ENCODE measurements around the gene MADCAM1. TPM values are rescaled to one million over a fixed set of nuclear protein-coding genes. Genes with fewer than 3 reads are reported as not detected.

MADCAM1 gene
- total RNA-seq, 2 experiments from 2014 or later: 0.69 to 2.0 TPM

DNA sequence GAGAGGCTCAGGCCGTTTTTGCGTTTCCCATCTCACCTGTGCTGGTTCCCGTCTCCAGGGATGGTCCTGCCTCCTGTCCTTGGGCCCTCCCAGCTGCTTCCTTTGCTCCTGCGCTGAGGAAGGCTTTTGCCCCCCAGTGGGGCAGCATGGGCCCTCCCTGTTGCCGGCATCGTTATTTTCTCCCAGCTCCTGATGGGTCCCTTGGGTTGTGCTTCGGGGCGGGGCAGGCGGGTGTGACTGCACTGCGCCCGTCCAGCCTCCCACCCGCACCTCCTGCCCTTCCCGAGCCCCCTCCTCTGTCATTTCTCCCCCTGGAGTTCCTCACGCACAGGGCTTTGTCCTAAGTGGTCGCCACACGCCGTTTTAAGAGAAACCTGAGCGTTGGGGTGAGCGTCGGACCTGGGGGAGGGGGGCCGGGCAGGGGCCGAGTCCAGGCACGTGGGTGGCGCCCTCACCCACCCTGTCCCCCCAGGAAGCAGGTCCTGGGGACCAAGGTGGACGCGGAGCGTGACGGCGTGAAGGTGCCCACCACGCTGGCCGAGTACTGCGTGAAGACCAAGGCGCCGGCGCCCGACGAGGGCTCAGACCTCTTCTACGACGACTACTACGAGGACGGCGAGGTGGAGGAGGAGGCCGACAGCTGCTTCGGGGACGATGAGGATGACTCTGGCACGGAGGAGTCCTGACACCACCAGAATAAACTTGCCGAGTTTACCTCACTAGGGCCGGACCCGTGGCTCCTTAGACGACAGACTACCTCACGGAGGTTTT, 44.8 kb downstream of the MADCAM1 start:
- intact Hi-C loops (cut with micrococcal nuclease; ENCODE audit: unreplicated experiment): no loop called here
- peaks cover 16% of the 10 kb centered on the region for H3K36me3 ChIP-seq (ENCODE audit: insufficient read depth, low read length)
- no peak for TF ChIP-seq EZH2phosphoT487 (IDR thresholded peaks at IDR 0.05; ENCODE audit: borderline replicate concordance, low read depth, low read length)
- no peaks in the 10 kb centered on the region for H3K9me2 ChIP-seq (ENCODE audit: insufficient read depth, low read length)
- H3K9me3 ChIP-seq (ENCODE audit: low read length): no peaks in the 10 kb centered on the region
- H3K27ac ChIP-seq (ENCODE audit: low read depth, low read length, poor library complexity, severe bottlenecking): no peak overlapping the region
- no peaks in the 10 kb centered on the region for H3K79me2 ChIP-seq (ENCODE audit: insufficient read depth, low read depth, low read length)
- H3K4me2 ChIP-seq (ENCODE audit: low read length): no peak overlapping the region
- POLR2A ChIA-PET: no interaction called here
- no peak for DNase-seq (ENCODE audit: low spot score)
- CTCF ChIA-PET (ENCODE audit: unreplicated experiment): no interaction called here
- BruUV-seq (replicated peaks): no TSS peak
- H3K4me3 ChIP-seq (ENCODE audit: low read depth, low read length, poor library complexity, severe bottlenecking): no peak overlapping the region
- no peak overlapping the region for H2AFZ ChIP-seq (ENCODE audit: low read length)
- H4K20me1 ChIP-seq (ENCODE audit: insufficient read depth, low read length): no peaks in the 10 kb centered on the region
- H3K4me1 ChIP-seq (ENCODE audit: insufficient read depth, low read length, poor library complexity, severe bottlenecking): no peaks in the 10 kb centered on the region

DNA sequence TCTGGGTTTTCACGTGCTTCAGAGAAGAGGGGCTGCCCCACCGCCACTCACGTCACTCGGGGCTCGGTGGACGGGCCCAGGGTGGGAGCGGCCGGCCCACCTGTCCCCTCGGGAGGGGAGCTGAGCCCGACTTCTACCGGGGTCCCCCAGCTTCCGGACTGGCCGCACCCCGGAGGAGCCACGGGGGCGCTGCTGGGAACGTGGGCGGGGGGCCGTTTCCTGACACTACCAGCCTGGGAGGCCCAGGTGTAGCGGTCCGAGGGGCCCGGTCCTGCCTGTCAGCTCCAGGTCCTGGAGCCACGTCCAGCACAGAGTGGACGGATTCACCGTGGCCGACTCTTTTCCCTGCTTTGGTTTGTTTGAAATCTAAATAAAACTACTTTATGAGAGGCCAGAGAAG, 45.4 kb downstream of the MADCAM1 start:
- no peak overlapping the region for H3K4me3 ChIP-seq (ENCODE audit: low read depth, low read length, poor library complexity, severe bottlenecking)
- no peaks in the 10 kb centered on the region for H3K79me2 ChIP-seq (ENCODE audit: insufficient read depth, low read depth, low read length)
- no peaks in the 10 kb centered on the region for H3K9me3 ChIP-seq (ENCODE audit: low read length)
- TF ChIP-seq EZH2phosphoT487 (IDR thresholded peaks at IDR 0.05; ENCODE audit: borderline replicate concordance, low read depth, low read length): no peak
- TF ChIP-seq, protein P1, sequence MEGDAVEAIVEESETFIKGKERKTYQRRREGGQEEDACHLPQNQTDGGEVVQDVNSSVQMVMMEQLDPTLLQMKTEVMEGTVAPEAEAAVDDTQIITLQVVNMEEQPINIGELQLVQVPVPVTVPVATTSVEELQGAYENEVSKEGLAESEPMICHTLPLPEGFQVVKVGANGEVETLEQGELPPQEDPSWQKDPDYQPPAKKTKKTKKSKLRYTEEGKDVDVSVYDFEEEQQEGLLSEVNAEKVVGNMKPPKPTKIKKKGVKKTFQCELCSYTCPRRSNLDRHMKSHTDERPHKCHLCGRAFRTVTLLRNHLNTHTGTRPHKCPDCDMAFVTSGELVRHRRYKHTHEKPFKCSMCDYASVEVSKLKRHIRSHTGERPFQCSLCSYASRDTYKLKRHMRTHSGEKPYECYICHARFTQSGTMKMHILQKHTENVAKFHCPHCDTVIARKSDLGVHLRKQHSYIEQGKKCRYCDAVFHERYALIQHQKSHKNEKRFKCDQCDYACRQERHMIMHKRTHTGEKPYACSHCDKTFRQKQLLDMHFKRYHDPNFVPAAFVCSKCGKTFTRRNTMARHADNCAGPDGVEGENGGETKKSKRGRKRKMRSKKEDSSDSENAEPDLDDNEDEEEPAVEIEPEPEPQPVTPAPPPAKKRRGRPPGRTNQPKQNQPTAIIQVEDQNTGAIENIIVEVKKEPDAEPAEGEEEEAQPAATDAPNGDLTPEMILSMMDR (conservative IDR thresholded peaks at IDR 0.05; ENCODE audit: low read length): no peak
- H4K20me1 ChIP-seq (ENCODE audit: insufficient read depth, low read length): no peaks in the 10 kb centered on the region
- no peak overlapping the region for H3K27ac ChIP-seq (ENCODE audit: low read depth, low read length, poor library complexity, severe bottlenecking)
- H3K4me2 ChIP-seq (ENCODE audit: low read length): no peak overlapping the region
- H3K4me1 ChIP-seq (ENCODE audit: insufficient read depth, low read length, poor library complexity, severe bottlenecking): no peaks in the 10 kb centered on the region
- DNase-seq (ENCODE audit: low spot score): no peak
- ChIA-PET CTCF (ENCODE audit: unreplicated experiment) (no interaction called here), POLR2A (no interaction called here)
- no peak overlapping the region for H2AFZ ChIP-seq (ENCODE audit: low read length)
- peaks cover 9% of the 10 kb centered on the region for H3K36me3 ChIP-seq (ENCODE audit: insufficient read depth, low read length)
- intact Hi-C loops (cut with micrococcal nuclease; ENCODE audit: unreplicated experiment): no loop called here
- H3K9me2 ChIP-seq (ENCODE audit: insufficient read depth, low read length): no peaks in the 10 kb centered on the region
- no TSS peak for BruUV-seq (replicated peaks)

DNA sequence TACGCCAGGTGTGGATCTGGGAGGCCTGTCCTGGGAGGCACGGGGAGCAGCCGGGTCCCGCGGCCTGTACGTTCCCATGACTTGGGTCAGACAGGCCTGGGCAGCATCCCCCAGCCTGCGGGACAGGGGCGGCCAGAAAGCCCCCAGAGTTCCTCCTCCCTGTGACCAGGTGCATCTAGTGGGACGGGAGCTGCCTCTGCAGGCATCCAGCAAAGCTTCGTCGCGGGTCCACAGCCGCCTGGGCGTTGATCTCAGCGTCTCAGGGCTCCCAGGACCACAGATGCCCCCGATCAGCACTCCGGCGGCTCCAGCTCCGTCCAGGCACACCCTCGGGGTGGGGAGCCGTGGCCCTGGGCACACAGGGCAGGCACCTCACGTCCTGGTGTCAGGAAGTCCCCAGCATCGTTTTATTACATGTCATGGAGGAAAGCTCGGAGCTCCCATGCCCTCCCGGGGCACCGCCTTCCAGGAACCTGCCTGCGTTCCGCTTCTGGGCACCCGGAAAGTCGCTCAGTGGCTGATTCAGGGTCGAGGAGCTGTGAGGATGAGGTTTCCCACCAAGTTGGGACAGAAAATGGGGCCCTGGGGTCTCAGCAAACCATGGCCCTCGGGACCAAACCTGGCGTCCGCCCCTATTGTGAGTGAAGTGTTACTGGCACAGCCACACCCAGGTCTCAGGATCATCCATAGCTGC, 46.0 kb downstream of the MADCAM1 start:
- no peak overlapping the region for H3K27ac ChIP-seq (ENCODE audit: low read depth, low read length, poor library complexity, severe bottlenecking)
- POLR2A ChIA-PET: no interaction called here
- no TSS peak for BruUV-seq (replicated peaks)

More for the DNA sequence above, 46.0 kb downstream of the MADCAM1 start:
- Histone ChIP-seq H3K9me2 (ENCODE audit: insufficient read depth, low read length) (no peaks in the 10 kb centered on the region), H3K79me2 (ENCODE audit: insufficient read depth, low read depth, low read length) (no peaks in the 10 kb centered on the region), H3K4me3 (ENCODE audit: low read depth, low read length, poor library complexity, severe bottlenecking) (no peak overlapping the region), H2AFZ (ENCODE audit: low read length) (no peak overlapping the region), H4K20me1 (ENCODE audit: insufficient read depth, low read length) (no peaks in the 10 kb centered on the region), H3K4me1 (ENCODE audit: insufficient read depth, low read length, poor library complexity, severe bottlenecking) (no peaks in the 10 kb centered on the region), H3K36me3 (ENCODE audit: insufficient read depth, low read length) (peaks cover 4% of the 10 kb centered on the region; the same call in 1 of the 2 replicates), H3K4me2 (ENCODE audit: low read length) (no peak overlapping the region), H3K9me3 (ENCODE audit: low read length) (no peaks in the 10 kb centered on the region)
- CTCF ChIA-PET (ENCODE audit: unreplicated experiment): interaction anchor here (0.7 kb wide), 1 partner anchor 32 kb away, joined by 3 read pairs; no protein-coding TSS in a partner anchor
- intact Hi-C loops (cut with micrococcal nuclease; ENCODE audit: unreplicated experiment): no loop called here
- no peak for TF ChIP-seq EZH2phosphoT487 (IDR thresholded peaks at IDR 0.05; ENCODE audit: borderline replicate concordance, low read depth, low read length)
- TF ChIP-seq, protein P1 (conservative IDR thresholded peaks at IDR 0.05; ENCODE audit: low read length): no peak
- DNase-seq (ENCODE audit: low spot score): no peak

Measured in OCI-LY7 (cell line).